ENCODE results near the gene SLC13A2. TPM values are rescaled to one million over a fixed set of nuclear protein-coding genes. Genes with fewer than 3 reads are reported as not detected.

SLC13A2 gene
- total and polyA plus RNA-seq, 2 experiments from 2014 or later = not detected

GRCh38 chr17:28470914-28471366 lies 2.5 kb upstream of the SLC13A2 start (continued):
- TF ChIP-seq, protein P1, sequence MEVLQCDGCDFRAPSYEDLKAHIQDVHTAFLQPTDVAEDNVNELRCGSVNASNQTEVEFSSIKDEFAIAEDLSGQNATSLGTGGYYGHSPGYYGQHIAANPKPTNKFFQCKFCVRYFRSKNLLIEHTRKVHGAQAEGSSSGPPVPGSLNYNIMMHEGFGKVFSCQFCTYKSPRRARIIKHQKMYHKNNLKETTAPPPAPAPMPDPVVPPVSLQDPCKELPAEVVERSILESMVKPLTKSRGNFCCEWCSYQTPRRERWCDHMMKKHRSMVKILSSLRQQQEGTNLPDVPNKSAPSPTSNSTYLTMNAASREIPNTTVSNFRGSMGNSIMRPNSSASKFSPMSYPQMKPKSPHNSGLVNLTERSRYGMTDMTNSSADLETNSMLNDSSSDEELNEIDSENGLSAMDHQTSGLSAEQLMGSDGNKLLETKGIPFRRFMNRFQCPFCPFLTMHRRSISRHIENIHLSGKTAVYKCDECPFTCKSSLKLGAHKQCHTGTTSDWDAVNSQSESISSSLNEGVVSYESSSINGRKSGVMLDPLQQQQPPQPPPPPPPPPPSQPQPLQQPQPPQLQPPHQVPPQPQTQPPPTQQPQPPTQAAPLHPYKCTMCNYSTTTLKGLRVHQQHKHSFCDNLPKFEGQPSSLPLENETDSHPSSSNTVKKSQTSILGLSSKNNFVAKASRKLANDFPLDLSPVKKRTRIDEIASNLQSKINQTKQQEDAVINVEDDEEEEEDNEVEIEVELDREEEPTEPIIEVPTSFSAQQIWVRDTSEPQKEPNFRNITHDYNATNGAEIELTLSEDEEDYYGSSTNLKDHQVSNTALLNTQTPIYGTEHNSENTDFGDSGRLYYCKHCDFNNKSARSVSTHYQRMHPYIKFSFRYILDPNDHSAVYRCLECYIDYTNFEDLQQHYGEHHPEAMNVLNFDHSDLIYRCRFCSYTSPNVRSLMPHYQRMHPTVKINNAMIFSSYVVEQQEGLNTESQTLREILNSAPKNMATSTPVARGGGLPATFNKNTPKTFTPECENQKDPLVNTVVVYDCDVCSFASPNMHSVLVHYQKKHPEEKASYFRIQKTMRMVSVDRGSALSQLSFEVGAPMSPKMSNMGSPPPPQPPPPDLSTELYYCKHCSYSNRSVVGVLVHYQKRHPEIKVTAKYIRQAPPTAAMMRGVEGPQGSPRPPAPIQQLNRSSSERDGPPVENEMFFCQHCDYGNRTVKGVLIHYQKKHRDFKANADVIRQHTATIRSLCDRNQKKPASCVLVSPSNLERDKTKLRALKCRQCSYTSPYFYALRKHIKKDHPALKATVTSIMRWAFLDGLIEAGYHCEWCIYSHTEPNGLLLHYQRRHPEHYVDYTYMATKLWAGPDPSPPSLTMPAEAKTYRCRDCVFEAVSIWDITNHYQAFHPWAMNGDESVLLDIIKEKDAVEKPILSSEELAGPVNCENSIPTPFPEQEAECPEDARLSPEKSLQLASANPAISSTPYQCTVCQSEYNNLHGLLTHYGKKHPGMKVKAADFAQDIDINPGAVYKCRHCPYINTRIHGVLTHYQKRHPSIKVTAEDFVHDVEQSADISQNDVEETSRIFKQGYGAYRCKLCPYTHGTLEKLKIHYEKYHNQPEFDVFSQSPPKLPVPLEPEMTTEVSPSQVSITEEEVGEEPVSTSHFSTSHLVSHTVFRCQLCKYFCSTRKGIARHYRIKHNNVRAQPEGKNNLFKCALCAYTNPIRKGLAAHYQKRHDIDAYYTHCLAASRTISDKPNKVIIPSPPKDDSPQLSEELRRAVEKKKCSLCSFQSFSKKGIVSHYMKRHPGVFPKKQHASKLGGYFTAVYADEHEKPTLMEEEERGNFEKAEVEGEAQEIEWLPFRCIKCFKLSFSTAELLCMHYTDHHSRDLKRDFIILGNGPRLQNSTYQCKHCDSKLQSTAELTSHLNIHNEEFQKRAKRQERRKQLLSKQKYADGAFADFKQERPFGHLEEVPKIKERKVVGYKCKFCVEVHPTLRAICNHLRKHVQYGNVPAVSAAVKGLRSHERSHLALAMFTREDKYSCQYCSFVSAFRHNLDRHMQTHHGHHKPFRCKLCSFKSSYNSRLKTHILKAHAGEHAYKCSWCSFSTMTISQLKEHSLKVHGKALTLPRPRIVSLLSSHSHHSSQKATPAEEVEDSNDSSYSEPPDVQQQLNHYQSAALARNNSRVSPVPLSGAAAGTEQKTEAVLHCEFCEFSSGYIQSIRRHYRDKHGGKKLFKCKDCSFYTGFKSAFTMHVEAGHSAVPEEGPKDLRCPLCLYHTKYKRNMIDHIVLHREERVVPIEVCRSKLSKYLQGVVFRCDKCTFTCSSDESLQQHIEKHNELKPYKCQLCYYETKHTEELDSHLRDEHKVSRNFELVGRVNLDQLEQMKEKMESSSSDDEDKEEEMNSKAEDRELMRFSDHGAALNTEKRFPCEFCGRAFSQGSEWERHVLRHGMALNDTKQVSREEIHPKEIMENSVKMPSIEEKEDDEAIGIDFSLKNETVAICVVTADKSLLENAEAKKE (CRISPR knock-in tag; IDR thresholded peaks at IDR 0.05) = no peak
- TF ChIP-seq NANOG (IDR thresholded peaks at IDR 0.05; ENCODE audit: borderline replicate concordance) (no peak), ZNF114 (CRISPR knock-in tag; IDR thresholded peaks at IDR 0.05) (no peak), JUNB (IDR thresholded peaks at IDR 0.05; ENCODE audit: unreplicated experiment) (no peak), CTCF (conservative IDR thresholded peaks at IDR 0.05; ENCODE audit: low read depth in 2 of 2) (no peak), ZNF331 (CRISPR knock-in tag; IDR thresholded peaks at IDR 0.05; ENCODE audit: low read depth) (no peak), EZH2phosphoT487 (IDR thresholded peaks at IDR 0.05; ENCODE audit: unreplicated experiment) (no peak), EZH2 (IDR thresholded peaks at IDR 0.05; ENCODE audit: low read depth, unreplicated experiment) (no peak), STAT1 (IDR thresholded peaks at IDR 0.05; ENCODE audit: unreplicated experiment) (no peak), POLR2AphosphoS5 (IDR thresholded peaks at IDR 0.05; ENCODE audit: low read depth) (no peak)

Measured in GM23338 (cell line).